ENCODE measurements around the gene BAHCC1. TPM values are rescaled to one million over a fixed set of nuclear protein-coding genes. Genes with fewer than 3 reads are reported as not detected.
A peak's percentile ranks its signal among the peaks of the same experiment; 100 is the strongest.

Gene BAHCC1
- total RNA-seq (2022) (0.17 and 0.27 TPM in 2 replicates), Bru-seq, nascent RNA (percentile 3 among the genes with signal in this experiment), BruChase-seq, experiment 1, labeled RNA remaining after a 6-hour chase (percentile 9 among the genes with signal in this experiment), BruChase-seq, experiment 2, labeled RNA remaining after a 2-hour chase (percentile 7 among the genes with signal in this experiment)
- long read RNA-seq = 0 reads

DNA sequence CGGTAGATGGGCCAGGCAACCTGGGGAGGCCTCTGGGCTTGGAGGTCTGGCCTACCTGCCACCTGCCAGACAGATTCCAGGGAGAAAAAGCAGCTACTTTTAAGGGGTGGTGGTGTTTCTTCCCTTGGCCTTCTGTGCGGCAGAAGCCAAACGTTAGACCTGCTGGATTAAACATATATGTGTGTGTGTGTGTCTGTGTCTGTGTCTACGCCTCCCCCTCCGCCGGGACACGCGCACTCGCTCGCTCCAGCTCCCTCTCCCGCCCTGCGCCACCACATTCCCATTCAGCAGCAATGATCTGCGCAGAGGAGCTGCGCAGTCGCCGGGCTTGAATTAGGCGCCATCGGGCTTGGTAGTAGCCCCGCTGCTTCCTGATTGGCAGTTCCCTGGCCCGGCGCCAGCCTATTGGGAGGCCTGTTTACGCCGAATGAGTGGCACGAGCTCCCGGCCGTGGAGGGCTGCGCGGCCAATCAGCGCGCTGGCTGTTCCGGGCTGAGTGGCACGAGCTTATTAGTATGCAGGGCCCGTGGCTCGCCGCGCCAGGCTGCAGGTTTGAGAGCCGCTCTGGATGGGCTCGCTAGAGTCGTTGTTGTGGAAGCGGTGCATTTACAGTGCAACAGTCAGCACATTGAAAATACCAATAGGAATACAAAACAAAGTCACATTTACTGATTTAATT lies at the start of gene BAHCC1:
Gene BAHCC1 (plus strand): TSS at position 537 of the 679 bp plus-strand sequence. CDS start 4,283 bp downstream, outside the sequence.
- TF ChIP-seq, protein P1, sequence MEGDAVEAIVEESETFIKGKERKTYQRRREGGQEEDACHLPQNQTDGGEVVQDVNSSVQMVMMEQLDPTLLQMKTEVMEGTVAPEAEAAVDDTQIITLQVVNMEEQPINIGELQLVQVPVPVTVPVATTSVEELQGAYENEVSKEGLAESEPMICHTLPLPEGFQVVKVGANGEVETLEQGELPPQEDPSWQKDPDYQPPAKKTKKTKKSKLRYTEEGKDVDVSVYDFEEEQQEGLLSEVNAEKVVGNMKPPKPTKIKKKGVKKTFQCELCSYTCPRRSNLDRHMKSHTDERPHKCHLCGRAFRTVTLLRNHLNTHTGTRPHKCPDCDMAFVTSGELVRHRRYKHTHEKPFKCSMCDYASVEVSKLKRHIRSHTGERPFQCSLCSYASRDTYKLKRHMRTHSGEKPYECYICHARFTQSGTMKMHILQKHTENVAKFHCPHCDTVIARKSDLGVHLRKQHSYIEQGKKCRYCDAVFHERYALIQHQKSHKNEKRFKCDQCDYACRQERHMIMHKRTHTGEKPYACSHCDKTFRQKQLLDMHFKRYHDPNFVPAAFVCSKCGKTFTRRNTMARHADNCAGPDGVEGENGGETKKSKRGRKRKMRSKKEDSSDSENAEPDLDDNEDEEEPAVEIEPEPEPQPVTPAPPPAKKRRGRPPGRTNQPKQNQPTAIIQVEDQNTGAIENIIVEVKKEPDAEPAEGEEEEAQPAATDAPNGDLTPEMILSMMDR (IDR thresholded peaks at IDR 0.05; ENCODE audit: unreplicated experiment) = no peak
- no TSS peak for BruUV-seq (replicated peaks)
- DNase-seq = peak; percentile 99
- H3K9me3 Mint-ChIP-seq (ENCODE audit: low read depth, unreplicated experiment) = no peaks in the 10 kb centered on the region
- peaks cover 60% of the 10 kb centered on the region for H3K27me3 Mint-ChIP-seq (ENCODE audit: unreplicated experiment)
- H3K4me1 Mint-ChIP-seq (ENCODE audit: low read depth, unreplicated experiment) = peaks cover 28% of the 10 kb centered on the region
- CTCF ChIA-PET = interaction anchor here (0.6 to 1.4 kb wide), 8 partner anchors 9 to 1960 kb away, joined by 3 to 7 read pairs (median 4); partner anchors contain the start of genes NDUFAF8 and TEPSIN
- H3K4me3 Mint-ChIP-seq (ENCODE audit: low read depth, unreplicated experiment) = peak within 1 kb of the TSS; percentile 76
- peak within 1 kb of the TSS; percentile 94 for H3K27ac Mint-ChIP-seq (ENCODE audit: unreplicated experiment)
- peaks cover 39% of the 10 kb centered on the region for H3K36me3 Mint-ChIP-seq (ENCODE audit: insufficient read depth, unreplicated experiment)
- intact Hi-C loops (cut with micrococcal nuclease; ENCODE audit: unreplicated experiment) = no loop called here

DNA sequence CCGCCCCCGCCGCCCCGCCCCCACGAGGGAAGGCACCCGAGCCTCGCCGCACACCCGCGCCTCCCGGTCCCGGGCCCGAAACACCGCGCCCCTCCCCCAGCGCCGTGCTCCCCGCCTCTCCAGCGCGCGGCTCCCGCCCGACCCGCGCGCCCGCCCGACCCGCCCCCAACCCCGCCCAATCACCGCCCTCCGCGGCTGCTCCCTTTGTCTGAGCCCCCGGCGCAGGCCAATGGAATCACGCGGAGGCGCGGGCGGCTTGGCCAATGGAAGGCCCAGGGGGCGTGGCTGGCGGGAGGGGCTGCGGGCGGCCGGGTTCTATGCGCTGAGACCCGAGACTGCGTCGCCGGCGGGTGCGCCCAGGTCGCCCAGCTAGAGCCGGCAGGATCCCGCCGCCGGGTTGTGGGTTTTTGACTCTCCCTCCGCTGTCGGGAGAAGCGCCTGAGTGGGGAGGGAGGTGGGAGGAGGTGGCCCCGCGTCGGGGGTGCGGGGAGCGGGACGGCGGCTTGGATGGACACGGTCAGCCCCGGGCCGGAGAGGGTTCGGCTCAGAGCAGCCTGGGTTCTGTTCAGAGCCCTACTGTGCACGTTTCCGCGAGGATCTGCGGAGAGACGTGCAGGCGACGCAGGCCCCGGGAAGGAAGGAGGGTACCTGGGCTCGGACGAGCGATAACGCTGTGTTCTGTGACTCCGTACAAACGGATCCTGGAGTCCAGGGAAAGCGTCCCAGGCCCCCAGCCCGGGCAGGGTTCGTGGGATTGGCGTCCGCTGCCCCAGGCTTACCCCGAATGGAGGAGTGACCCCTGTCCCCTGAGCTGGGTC lies 49.0 kb upstream of the BAHCC1 start:
- H3K4me1 Mint-ChIP-seq (ENCODE audit: low read depth, unreplicated experiment) = peaks cover 21% of the 10 kb centered on the region
- CTCF ChIA-PET = interaction anchor here (1.0 kb wide), 1 partner anchor 37 kb away, joined by 9 read pairs; no protein-coding TSS in a partner anchor
- no peaks in the 10 kb centered on the region for H3K9me3 Mint-ChIP-seq (ENCODE audit: low read depth, unreplicated experiment)
- TF ChIP-seq, protein P1 (IDR thresholded peaks at IDR 0.05; ENCODE audit: unreplicated experiment) = no peak
- peak overlapping the region; percentile 75 for H3K4me3 Mint-ChIP-seq (ENCODE audit: low read depth, unreplicated experiment)
- BruUV-seq (replicated peaks) = TSS peak; percentile 39
- H3K27me3 Mint-ChIP-seq (ENCODE audit: unreplicated experiment) = no peaks in the 10 kb centered on the region
- no peak overlapping the region for H3K27ac Mint-ChIP-seq (ENCODE audit: unreplicated experiment)
- DNase-seq = peak; percentile 97
- peaks cover 54% of the 10 kb centered on the region for H3K36me3 Mint-ChIP-seq (ENCODE audit: insufficient read depth, unreplicated experiment)
- intact Hi-C loops (cut with micrococcal nuclease; ENCODE audit: unreplicated experiment) = no loop called here

DNA sequence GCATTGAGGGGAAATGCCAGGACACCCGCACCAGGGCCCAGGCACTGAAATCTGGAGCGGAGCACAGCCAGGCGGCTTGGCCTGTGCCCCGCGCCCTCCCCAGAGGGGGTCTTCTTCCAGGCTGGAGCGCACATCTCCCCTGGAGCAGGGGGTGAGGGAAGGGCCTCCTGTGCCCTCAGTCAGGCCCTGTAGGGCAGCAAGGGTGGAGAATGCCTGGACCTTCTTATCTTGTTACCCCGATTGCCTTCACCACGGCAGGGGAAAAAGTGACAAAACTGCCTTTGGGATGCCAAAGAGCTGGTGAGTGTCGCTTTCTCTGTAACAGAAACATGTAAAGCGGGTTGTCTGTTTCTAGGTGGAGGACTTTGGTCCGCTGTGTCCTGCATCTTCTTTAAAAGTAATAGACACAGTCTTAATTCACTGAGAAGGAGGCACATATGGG lies 48.3 kb upstream of the BAHCC1 start:
- DNase-seq = no peak
- intact Hi-C loops (cut with micrococcal nuclease; ENCODE audit: unreplicated experiment) = no loop called here

DNA sequence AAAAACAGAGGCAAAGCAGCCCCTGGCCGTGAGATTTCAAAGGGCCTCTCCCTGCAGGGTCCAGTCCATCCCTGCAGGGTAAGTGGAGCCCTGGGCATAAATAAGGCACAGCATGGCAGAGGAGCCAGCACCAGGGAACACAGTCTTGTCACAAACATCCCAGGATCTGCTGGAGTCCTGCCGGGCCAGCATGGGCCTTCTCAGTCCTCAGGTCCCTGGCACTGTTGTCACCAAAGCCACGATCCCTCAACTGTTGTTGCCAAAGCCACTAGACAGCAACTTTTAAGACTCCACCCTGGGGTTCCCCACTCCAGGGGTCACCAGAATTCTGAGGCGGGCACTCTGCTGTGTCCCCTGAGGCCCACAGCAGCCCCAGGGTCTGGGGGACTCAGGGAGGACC lies 47.8 kb upstream of the BAHCC1 start:
- H3K4me1 Mint-ChIP-seq (ENCODE audit: low read depth, unreplicated experiment) = peaks cover 17% of the 10 kb centered on the region
- BruUV-seq (replicated peaks) = no TSS peak
- TF ChIP-seq, protein P1 (IDR thresholded peaks at IDR 0.05; ENCODE audit: unreplicated experiment) = no peak
- no peak overlapping the region for H3K27ac Mint-ChIP-seq (ENCODE audit: unreplicated experiment)
- no peak for DNase-seq
- peaks cover 47% of the 10 kb centered on the region for H3K36me3 Mint-ChIP-seq (ENCODE audit: insufficient read depth, unreplicated experiment)
- no peaks in the 10 kb centered on the region for H3K9me3 Mint-ChIP-seq (ENCODE audit: low read depth, unreplicated experiment)
- H3K4me3 Mint-ChIP-seq (ENCODE audit: low read depth, unreplicated experiment) = no peak overlapping the region
- intact Hi-C loops (cut with micrococcal nuclease; ENCODE audit: unreplicated experiment) = no loop called here
- CTCF ChIA-PET = no interaction called here
- H3K27me3 Mint-ChIP-seq (ENCODE audit: unreplicated experiment) = no peaks in the 10 kb centered on the region

More for the DNA sequence above, 48.3 kb upstream of the BAHCC1 start:
- Mint-ChIP-seq H3K9me3 (ENCODE audit: low read depth, unreplicated experiment) (no peaks in the 10 kb centered on the region), H3K4me3 (ENCODE audit: low read depth, unreplicated experiment) (peak overlapping the region; percentile 75), H3K27me3 (ENCODE audit: unreplicated experiment) (no peaks in the 10 kb centered on the region), H3K27ac (ENCODE audit: unreplicated experiment) (no peak overlapping the region), H3K4me1 (ENCODE audit: low read depth, unreplicated experiment) (peaks cover 21% of the 10 kb centered on the region), H3K36me3 (ENCODE audit: insufficient read depth, unreplicated experiment) (peaks cover 52% of the 10 kb centered on the region)
- CTCF ChIA-PET = no interaction called here
- BruUV-seq (replicated peaks) = no TSS peak
- TF ChIP-seq, protein P1 (IDR thresholded peaks at IDR 0.05; ENCODE audit: unreplicated experiment) = no peak

Data from Calu3 (cell line).